HepG2 (cell line): ENCODE data around the gene ABCG1. TPM values are rescaled to one million over a fixed set of nuclear protein-coding genes. Genes with fewer than 3 reads are reported as not detected.

ENCODE experiments used
- ATAC-seq: fragments of 200-7000 bp; cut with Tn5 transposase; 3 replicates; pipeline ENCODE4 v1.9.1; 2020; ENCODE audit warnings: mild to moderate bottlenecking, moderate library complexity
- BruUV-seq: library from RNA; stranded (reverse); fragments of 400-500 nt; replicated peaks from 2 replicates; lab custom pipeline; 2021; lab: Mats Ljungman, UMichigan
- CTCF ChIA-PET: fragments of 300-600 bp; formaldehyde crosslinking; extraction: SDS; loops from one replicate; lab custom pipeline; 2021; ENCODE audit warnings: low total read pairs, inconsistent platforms, low intra/inter-chr PET ratio; lab: Yijun Ruan, JAX
- POLR2A ChIA-PET: fragments of 350-600 bp; sonication (Branson Sonifier 250); formaldehyde crosslinking; loops from one replicate; lab custom pipeline; 2020; ENCODE audit warnings: antibody characterized with exemption, inconsistent platforms; lab: Yijun Ruan, JAX
- DNase-seq: peaks from one replicate; pipeline ENCODE4 v3.0.0-alpha.2; 2015; ENCODE audit warnings: low spot score
- FAIRE-seq: peaks from 3 replicates; lab custom pipeline; 2011; peaks lifted over from hg19 to GRCh38; lab: Jason Lieb, UNC
- H2AFZ ChIP-seq: one replicate; pipeline ENCODE4 v1.6.1; 2011; ENCODE audit warnings: low read length, inconsistent platforms
- H3K27ac ChIP-seq: fragments of 300-600 bp; 3 replicates; pipeline ENCODE4 v1.8.0; 2011; ENCODE audit warnings: mixed run types, mild to moderate bottlenecking, mixed read lengths, low read length, inconsistent platforms; ENCODE audit not compliant: insufficient read depth; ENCODE audit errors: extremely low read length
- H3K27me3 ChIP-seq, 2 experiments: fragments of 200-600 bp in 1 of 2; 2 replicates in 1 of 2; 3 replicates in 1 of 2; pipeline versions ENCODE4 v1.6.0 to v1.8.0; 2011; ENCODE audit warnings: low read length in 2 of 2, mild to moderate bottlenecking in 2 of 2, moderate library complexity in 2 of 2, inconsistent platforms in 1 of 2; ENCODE audit not compliant: insufficient read depth in 2 of 2, control insufficient read depth in 1 of 2
- H3K36me3 ChIP-seq, 2 experiments: fragments of 200-600 bp in 1 of 2; replicated peaks in 1 of 2; 2 replicates in 1 of 2; 3 replicates in 1 of 2; pipeline versions ENCODE4 v1.5.1 to v1.8.0; 2011; ENCODE audit warnings: low read length in 2 of 2, inconsistent platforms in 1 of 2; ENCODE audit not compliant: insufficient read depth in 2 of 2, control insufficient read depth in 1 of 2
- H3K4me1 ChIP-seq: 2 replicates; pipeline ENCODE4 v1.5.1; 2012; ENCODE audit warnings: low read length, inconsistent platforms; ENCODE audit not compliant: insufficient read depth
- H3K4me2 ChIP-seq: 2 replicates; pipeline ENCODE4 v1.6.0; 2011; ENCODE audit warnings: low read depth, low read length, inconsistent platforms
- H3K4me3 ChIP-seq, 3 experiments: fragments of 200-600 bp in 1 of 3; sonication (generic), shearing (Covaris generic) in 1 of 3; replicated peaks in 1 of 3; 2 replicates each; pipeline ENCODE4 v1.5.1; 2011 to 2016; ENCODE audit warnings: low read length in 3 of 3, inconsistent platforms in 2 of 3, low read depth in 2 of 3, mild to moderate bottlenecking in 2 of 3, control low read depth in 1 of 3, mixed read lengths in 1 of 3; ENCODE audit not compliant: insufficient read depth in 1 of 3
- H3K79me2 ChIP-seq: one replicate; pipeline ENCODE4 v1.6.1; 2011; ENCODE audit warnings: low read length, inconsistent platforms; ENCODE audit not compliant: insufficient read depth
- H3K9ac ChIP-seq: 2 replicates; pipeline ENCODE4 v1.6.0; 2011; ENCODE audit warnings: mild to moderate bottlenecking, low read depth, low read length, inconsistent platforms; ENCODE audit not compliant: insufficient read depth
- H3K9me3 ChIP-seq: 2 replicates; pipeline ENCODE4 v1.5.1; 2012; ENCODE audit warnings: mild to moderate bottlenecking, low read length
- H4K20me1 ChIP-seq: 2 replicates; pipeline ENCODE4 v1.6.0; 2011; ENCODE audit warnings: inconsistent platforms, mild to moderate bottlenecking, low read length, moderate library complexity; ENCODE audit not compliant: insufficient read depth
- ADNP ChIP-seq: sonication (generic); formaldehyde crosslinking; IDR thresholded peaks from 2 replicates; pipeline ENCODE4 v1.4.0; 2020; ENCODE audit warnings: missing genetic modification reagents
- KAT2B ChIP-seq: fragments of 150-350 bp; IDR thresholded peaks from 2 replicates; pipeline ENCODE4 v1.6.1; 2014; ENCODE audit warnings: low read depth, low read length, borderline replicate concordance
- MATR3 ChIP-seq: sonication (generic); formaldehyde crosslinking; IDR thresholded peaks from 2 replicates; pipeline ENCODE4 v1.4.0; 2020; ENCODE audit warnings: missing genetic modification reagents
- NCOA2 ChIP-seq: sonication (generic); formaldehyde crosslinking; IDR thresholded peaks from 2 replicates; pipeline ENCODE4 v1.8.0; 2022; ENCODE audit warnings: inconsistent platforms
- POLR2A ChIP-seq, 2 experiments: IDR thresholded peaks; 2 replicates each; pipeline ENCODE4 v1.6.1; 2011; ENCODE audit warnings: low read depth in 2 of 2, low read length in 2 of 2, mild to moderate bottlenecking in 1 of 2, moderate library complexity in 1 of 2; ENCODE audit not compliant: insufficient read depth in 1 of 2
- SP5 ChIP-seq: IDR thresholded peaks from 2 replicates; pipeline ENCODE4 v1.6.1; 2016; ENCODE audit warnings: low read depth, borderline replicate concordance
- ZFP1 ChIP-seq: IDR thresholded peaks from 2 replicates; pipeline ENCODE4 v1.6.1; 2016
- ZNF143 ChIP-seq: sonication (generic); formaldehyde crosslinking; IDR thresholded peaks from 2 replicates; pipeline ENCODE4 v1.4.0; 2020; ENCODE audit warnings: missing genetic modification reagents
- ZNF207 ChIP-seq: fragments of 450-650 bp; IDR thresholded peaks from 2 replicates; pipeline ENCODE4 v1.6.1; 2016; ENCODE audit warnings: antibody characterized with exemption, borderline replicate concordance
- ZNF441 ChIP-seq: sonication (generic); formaldehyde crosslinking; IDR thresholded peaks from 2 replicates; pipeline ENCODE4 v1.7.0; 2021; ENCODE audit warnings: missing genetic modification reagents, borderline replicate concordance
- ZNF550 ChIP-seq: sonication (generic); formaldehyde crosslinking; IDR thresholded peaks from 2 replicates; pipeline ENCODE4 v1.4.0; 2020; ENCODE audit warnings: mild to moderate bottlenecking, missing genetic modification reagents, borderline replicate concordance
- ZNF749 ChIP-seq: sonication (generic); formaldehyde crosslinking; IDR thresholded peaks from 2 replicates; pipeline ENCODE4 v1.8.0; 2022; ENCODE audit warnings: mild to moderate bottlenecking, missing genetic modification reagents, moderate library complexity, borderline replicate concordance
- ZNF768 ChIP-seq: sonication (generic); formaldehyde crosslinking; IDR thresholded peaks from 2 replicates; pipeline ENCODE4 v1.4.0; 2020; ENCODE audit warnings: missing genetic modification reagents
- WGBS: methylation state at CpG from one replicate; pipeline ENCODE4 v1.1.6; 2017; ENCODE audit warnings: low lambda C conversion rate; 5-methylcytosine and 5-hydroxymethylcytosine counted together
- in situ Hi-C: cut with HindIII; loops from 2 replicates; pipeline ENCODE4 v1.10.0; 2017; ENCODE audit warnings: low pct_unique_long_range_greater_than_20kb; ENCODE audit not compliant: extremely low pct_ligation_motif_present
- intact Hi-C: fragments of 100-400 bp; cut with micrococcal nuclease; formaldehyde crosslinking; loops from one replicate; pipeline ENCODE4 v1.10.0; 2022; ENCODE audit not compliant: unreplicated experiment
- polyA plus RNA-seq, 8 experiments: library from polyadenylated mRNA; depleted of rRNA in 3 of 8; stranded (reverse) in 7 of 8; unstranded in 1 of 8; fragments of >200 nt; fragmentation: Illumina TruSeq in 4 of 8; extraction: Trizol in 4 of 8; gene quantifications; 2 replicates each; pipeline versions ENCODE4 v1.2.1 to v1.2.3, GENCODE V29; 2011 to 2016; ENCODE audit warnings: low read depth in 4 of 8, missing spikeins in 1 of 8, mixed read lengths in 1 of 8; ENCODE audit not compliant: insufficient read depth in 1 of 8
- total RNA-seq, 5 experiments: library from RNA; depleted of rRNA; stranded (reverse); fragments of >200 nt; fragmentation: Illumina TruSeq; extraction: Trizol; gene quantifications; 2 replicates each; pipeline ENCODE4 v1.2.3, GENCODE V29; 2016; ENCODE audit warnings: low read depth in 1 of 5
- TF ChIP-seq, protein P1 (sequence below): sonication (generic); formaldehyde crosslinking; IDR thresholded peaks from 2 replicates; pipeline ENCODE4 v1.8.1; 2023; ENCODE audit warnings: mild to moderate bottlenecking, inconsistent platforms, moderate library complexity, missing genetic modification reagents, borderline replicate concordance
- TF ChIP-seq, protein P2 (sequence below): sonication (generic); formaldehyde crosslinking; IDR thresholded peaks from 2 replicates; pipeline ENCODE4 v1.4.0; 2020; ENCODE audit warnings: missing genetic modification reagents

The ABCG1 gene
- total and polyA plus RNA-seq, 2 of the 13 experiments (the other 11 are each of a cell fraction or from before 2014, with no cell fraction given) = 0.04 TPM; not detected in 1

DNA sequence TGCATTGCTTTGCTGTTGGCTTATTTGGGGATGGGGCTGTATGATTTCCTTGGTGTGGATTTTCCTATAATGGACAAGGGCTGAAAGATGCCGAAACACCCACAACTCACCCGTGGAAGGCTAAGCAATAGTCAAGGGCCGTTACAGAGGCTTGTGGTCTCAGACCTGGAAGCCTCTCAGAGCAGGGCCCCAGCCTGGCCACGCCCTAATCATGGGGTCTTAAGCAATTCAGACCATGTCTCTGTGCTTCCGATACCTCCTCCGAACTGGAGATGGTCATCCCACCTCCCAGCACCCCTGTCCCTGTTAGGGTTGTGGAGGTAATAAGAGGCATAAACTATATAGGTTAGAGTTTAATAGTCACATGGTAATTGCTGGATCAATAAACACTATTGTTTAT lies 3.4 kb downstream of the ABCG1 start (continued):
- TF ChIP-seq, protein P1, sequence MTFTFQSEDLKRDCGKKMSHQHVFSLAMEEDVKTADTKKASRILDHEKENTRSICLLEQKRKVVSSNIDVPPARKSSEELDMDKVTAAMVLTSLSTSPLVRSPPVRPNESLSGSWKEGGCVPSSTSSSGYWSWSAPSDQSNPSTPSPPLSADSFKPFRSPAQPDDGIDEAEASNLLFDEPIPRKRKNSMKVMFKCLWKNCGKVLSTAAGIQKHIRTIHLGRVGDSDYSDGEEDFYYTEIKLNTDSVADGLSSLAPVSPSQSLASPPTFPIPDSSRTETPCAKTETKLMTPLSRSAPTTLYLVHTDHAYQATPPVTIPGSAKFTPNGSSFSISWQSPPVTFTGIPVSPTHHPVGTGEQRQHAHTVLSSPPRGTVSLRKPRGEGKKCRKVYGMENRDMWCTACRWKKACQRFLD (CRISPR knock-in tag) = no peak
- TF ChIP-seq ZFP1 (CRISPR knock-in tag) = no peak
- TF ChIP-seq ZNF143 (CRISPR knock-in tag) = no peak
- no peak for TF ChIP-seq POLR2A (IDR thresholded peaks at IDR 0.05; ENCODE audit: insufficient read depth in 1 of 2, low read depth in 2 of 2, low read length in 2 of 2)
- no peak for TF ChIP-seq ZNF749 (CRISPR knock-in tag)
- no peak for TF ChIP-seq KAT2B
- no peak for TF ChIP-seq MATR3 (CRISPR knock-in tag)
- TF ChIP-seq ZNF441 (CRISPR knock-in tag) = no peak
- no peak for TF ChIP-seq ZNF550

DNA sequence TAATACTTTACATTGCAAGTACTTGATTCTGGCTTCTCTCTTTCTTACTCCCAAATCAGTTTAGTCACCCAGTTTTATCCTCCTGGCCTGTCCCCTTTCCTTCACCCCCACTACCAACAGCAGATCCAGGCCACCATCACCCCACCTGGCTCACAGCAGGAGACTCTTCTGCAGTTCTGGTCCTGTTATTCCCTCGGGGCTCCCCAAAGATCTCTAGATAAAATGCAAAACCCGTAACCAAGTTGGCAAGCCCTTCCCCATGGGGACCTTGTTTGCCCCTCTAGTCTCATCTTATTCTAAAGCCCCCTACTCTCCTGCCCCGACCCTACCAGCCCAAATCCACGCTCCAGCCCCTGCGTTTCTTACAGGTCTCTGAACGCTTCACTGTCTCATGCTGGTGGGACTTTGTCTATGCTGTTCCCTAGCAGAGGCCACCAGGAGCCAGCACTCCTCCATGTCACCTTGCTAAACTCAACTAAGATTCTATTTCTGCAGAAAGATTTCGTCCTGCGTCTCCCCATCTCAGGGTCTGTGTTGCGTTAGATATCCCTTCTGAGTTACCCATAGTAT lies 4.0 kb downstream of the ABCG1 start:
- no peak overlapping the region for H3K9ac ChIP-seq
- no peaks in the 10 kb centered on the region for H3K9me3 ChIP-seq
- H2AFZ ChIP-seq = no peak overlapping the region
- no peak overlapping the region for H3K4me2 ChIP-seq
- 8% methylated on average over 9 of the region's 9 CpGs for WGBS
- 0 out of 2 replicates have a peak, but pooled peaks cover 14% of the 10 kb centered on the region for H3K4me1 ChIP-seq
- intact Hi-C loops = no loop called here
- no peak overlapping the region for H3K27ac ChIP-seq
- ChIA-PET CTCF (no interaction called here), POLR2A (no interaction called here)
- no peaks in the 10 kb centered on the region for H4K20me1 ChIP-seq
- H3K27me3 ChIP-seq = peaks cover 3 to 72% of the 10 kb centered on the region in 2 experiments; a peak in 4 of 5 replicates
- H3K36me3 ChIP-seq = no peaks in the 10 kb centered on the region
- H3K4me3 ChIP-seq = no peak overlapping the region
- TF ChIP-seq NCOA2 (CRISPR knock-in tag) = no peak
- TF ChIP-seq ZNF768 (CRISPR knock-in tag) = no peak
- no peak for TF ChIP-seq ZNF207
- TF ChIP-seq, protein P2, sequence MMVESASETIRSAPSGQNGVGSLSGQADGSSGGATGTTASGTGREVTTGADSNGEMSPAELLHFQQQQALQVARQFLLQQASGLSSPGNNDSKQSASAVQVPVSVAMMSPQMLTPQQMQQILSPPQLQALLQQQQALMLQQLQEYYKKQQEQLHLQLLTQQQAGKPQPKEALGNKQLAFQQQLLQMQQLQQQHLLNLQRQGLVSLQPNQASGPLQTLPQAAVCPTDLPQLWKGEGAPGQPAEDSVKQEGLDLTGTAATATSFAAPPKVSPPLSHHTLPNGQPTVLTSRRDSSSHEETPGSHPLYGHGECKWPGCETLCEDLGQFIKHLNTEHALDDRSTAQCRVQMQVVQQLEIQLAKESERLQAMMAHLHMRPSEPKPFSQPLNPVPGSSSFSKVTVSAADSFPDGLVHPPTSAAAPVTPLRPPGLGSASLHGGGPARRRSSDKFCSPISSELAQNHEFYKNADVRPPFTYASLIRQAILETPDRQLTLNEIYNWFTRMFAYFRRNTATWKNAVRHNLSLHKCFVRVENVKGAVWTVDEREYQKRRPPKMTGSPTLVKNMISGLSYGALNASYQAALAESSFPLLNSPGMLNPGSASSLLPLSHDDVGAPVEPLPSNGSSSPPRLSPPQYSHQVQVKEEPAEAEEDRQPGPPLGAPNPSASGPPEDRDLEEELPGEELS (CRISPR knock-in tag) = no peak
- no peak for TF ChIP-seq ADNP (CRISPR knock-in tag)
- TF ChIP-seq SP5 (CRISPR knock-in tag) = no peak
- in situ Hi-C loops = no loop called here
- no TSS peak for BruUV-seq
- no peak for DNase-seq
- no peak for ATAC-seq
- no peak for FAIRE-seq
- no peaks in the 10 kb centered on the region for H3K79me2 ChIP-seq
